Measurements from ENCODE around the gene GXYLT1.
"Not testable (repeated sequence)": the region's sequence is repeated elsewhere in the genome, so short reads cannot be mapped to it uniquely, and the experiment has no call there.

GXYLT1 gene

GRCh38 chr12:42099433-42099832 lies 45.2 kb downstream of the GXYLT1 start:
- no peak for DNase-seq (ENCODE audit: low read depth)

DNA sequence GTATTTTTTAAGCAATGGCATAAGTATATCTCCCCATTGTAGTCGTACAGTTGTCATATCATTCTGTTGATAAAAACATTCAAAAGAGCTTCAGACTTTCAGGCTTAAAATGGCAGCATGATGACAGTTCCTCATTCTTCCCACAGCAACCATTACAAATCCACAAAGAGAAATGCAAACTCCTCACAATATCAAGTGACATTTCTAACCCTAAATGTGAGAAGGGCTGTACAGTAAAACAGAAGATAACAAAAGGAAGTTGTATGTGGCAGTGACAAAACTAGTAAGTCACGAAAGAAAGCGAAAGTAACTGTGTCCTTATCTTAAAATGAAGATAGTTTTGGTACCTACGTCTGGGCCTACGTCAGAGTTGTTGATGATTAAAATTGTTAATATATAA lies 46.7 kb downstream of the GXYLT1 start:
- no peak for DNase-seq (ENCODE audit: low read depth)

GRCh38 chr12:42094277-42094676 lies 50.4 kb downstream of the GXYLT1 start:
- DNase-seq (ENCODE audit: low read depth): peak; percentile 7

- DNase-seq (ENCODE audit: low read depth): no peak
Observed at GRCh38 chr12:42091769-42092168, 52.9 kb downstream of the GXYLT1 start.

- no peak for DNase-seq (ENCODE audit: low read depth)
Observed at GRCh38 chr12:42090899-42091298, 53.8 kb downstream of the GXYLT1 start.

DNA sequence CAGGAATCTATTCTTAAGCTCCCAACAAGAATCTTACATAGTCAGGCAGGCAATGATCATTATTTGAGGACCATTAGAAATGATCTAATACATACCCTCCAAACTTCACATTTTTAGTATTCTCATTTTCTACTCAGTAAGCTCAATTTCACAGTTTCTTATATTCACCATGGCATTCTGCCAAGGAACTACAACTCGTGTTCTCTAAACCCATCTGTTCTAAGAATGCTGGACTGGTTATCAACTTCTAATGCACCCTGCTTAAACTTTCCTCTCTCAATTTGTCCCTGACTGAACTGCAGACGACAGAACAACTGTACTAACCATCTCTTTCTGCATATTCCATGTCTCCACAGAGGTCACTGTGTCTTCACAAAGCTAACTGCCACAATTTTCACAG lies 58.6 kb downstream of the GXYLT1 start:
- no peak for DNase-seq (ENCODE audit: low read depth)

GRCh38 chr12:42085594-42085993 lies 59.1 kb downstream of the GXYLT1 start:
- DNase-seq (ENCODE audit: low read depth): no peak

- no peak for DNase-seq (ENCODE audit: low read depth)
Observed at GRCh38 chr12:42084522-42084921, 60.2 kb downstream of the GXYLT1 start.

DNA sequence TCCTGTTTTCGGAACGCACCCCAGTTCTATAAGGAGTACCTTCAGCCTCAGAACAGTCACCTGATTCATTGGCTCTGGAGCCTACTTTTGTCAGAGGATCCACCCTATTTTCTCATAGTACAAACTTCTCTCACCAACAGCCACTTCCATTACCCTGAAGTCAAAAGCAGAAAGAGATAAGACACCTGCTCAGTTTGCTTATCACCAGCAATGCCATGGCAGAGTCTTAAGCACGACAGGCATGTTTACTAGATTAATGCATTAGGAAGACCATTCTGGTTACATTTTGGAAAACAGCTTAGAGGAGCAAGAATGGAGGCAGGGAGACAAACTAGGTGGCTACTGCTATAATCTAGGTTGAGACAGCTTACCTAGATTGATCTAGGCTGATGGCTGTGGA lies 67.7 kb downstream of the GXYLT1 start:
- no peak for DNase-seq (ENCODE audit: low read depth)

GRCh38 chr12:42070036-42070435 lies 74.6 kb downstream of the GXYLT1 start:
- no peak for DNase-seq (ENCODE audit: low read depth)

GRCh38 chr12:42059127-42059526 lies 85.5 kb downstream of the GXYLT1 start:
- no peak for DNase-seq (ENCODE audit: low read depth)

- no peak for DNase-seq (ENCODE audit: low read depth)
Observed at GRCh38 chr12:42056130-42056529, 88.5 kb downstream of the GXYLT1 start.

- no peak for DNase-seq (ENCODE audit: low read depth)
Observed at GRCh38 chr12:42053456-42053855, 91.2 kb downstream of the GXYLT1 start.

DNA sequence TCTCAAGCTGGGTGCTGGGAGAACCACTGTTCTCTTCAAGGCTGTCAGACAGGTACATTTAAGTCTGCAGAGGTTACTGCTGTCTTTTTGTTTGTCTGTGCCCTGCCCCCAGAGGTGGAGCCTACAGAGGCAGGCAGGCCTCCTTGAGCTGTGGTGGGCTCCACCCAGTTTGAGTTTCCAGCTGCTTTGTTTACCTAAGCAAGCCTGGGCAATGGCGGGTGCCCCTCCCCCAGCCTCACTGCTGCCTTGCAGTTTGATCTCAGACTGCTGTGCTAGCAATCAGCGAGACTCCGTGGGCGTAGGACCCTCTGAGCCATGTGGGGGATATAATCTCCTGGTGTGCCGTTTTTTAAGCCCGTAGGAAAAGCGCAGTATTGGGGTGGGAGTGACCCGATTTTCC lies 95.7 kb downstream of the GXYLT1 start:
- DNase-seq (ENCODE audit: low read depth): not testable (repeated sequence)

DNA sequence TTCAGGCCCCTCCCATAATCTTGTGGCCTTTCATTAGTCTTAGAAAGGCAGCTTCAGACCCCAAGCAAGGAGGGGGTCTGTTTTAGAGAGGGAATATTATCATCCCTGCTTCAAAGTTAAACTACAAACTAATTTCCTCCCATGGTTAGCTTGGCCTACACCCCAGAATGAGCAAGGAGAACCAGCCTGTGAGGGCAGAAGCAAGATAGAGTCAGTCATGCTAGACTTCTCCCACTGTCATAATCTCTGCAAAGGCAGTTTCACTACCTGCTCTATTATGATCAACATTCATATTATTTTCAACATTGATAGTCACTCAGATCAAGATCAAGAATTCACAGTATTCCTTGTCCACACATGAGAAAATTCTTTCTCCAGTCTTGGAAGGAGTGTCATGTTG lies 105.1 kb downstream of the GXYLT1 start:
- no peak for DNase-seq (ENCODE audit: low read depth)

- DNase-seq (ENCODE audit: low read depth): no peak
Observed at GRCh38 chr12:42039176-42039575, 105.5 kb downstream of the GXYLT1 start.

GRCh38 chr12:42031847-42032564 lies 112.7 kb downstream of the GXYLT1 start:
- no peak for DNase-seq (ENCODE audit: low read depth)
